ENCODE data around the gene CCKAR. TPM values are rescaled to one million over a fixed set of nuclear protein-coding genes. Genes with fewer than 3 reads are reported as not detected.

CCKAR gene
- total and polyA plus RNA-seq, 2 donors from 2014 or later, result 0.22 TPM; not detected in 1

DNA sequence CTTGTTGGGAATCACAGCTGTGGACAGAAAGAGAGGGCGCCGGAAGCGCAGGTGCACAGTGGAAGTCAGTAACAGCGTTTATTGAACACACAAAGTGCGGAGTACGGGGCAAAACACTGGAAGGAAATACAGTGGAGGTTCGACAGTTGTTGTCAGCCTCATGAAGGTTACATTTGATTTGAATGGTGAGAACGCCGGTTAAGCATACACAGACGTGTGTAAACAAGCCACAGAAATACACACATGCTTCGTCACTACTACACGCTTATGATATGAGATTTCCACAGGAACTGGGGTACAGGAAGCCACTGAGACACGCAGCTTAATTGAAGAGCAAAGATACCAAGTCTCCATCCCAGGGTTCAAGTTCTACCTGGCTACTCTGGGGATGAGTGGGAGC is 12.0 kb downstream of the CCKAR start:
- H3K9me3 ChIP-seq (ENCODE audit: control insufficient read depth in 2 of 3, insufficient read depth in 1 of 3, low read length in 3 of 3), result no peaks in the 10 kb centered on the region
- H3K36me3 ChIP-seq (ENCODE audit: control insufficient read depth in 2 of 3, insufficient read depth in 3 of 3, low read length in 3 of 3), result no peaks in the 10 kb centered on the region
- H3K4me1 ChIP-seq (ENCODE audit: control insufficient read depth in 2 of 3, insufficient read depth in 2 of 3, low read depth in 1 of 3, low read length in 3 of 3), result no peaks in the 10 kb centered on the region
- TF ChIP-seq CTCF (IDR thresholded peaks at IDR 0.05; ENCODE audit: borderline replicate concordance, extremely low read depth, insufficient read depth), result no peak
- DNase-seq, result no peak
- FAIRE-seq, result no peak
- no peak overlapping the region for H3K9ac ChIP-seq (ENCODE audit: low read length in 3 of 3)
- no peak overlapping the region for H3K27ac ChIP-seq (ENCODE audit: low read depth in 2 of 2, low read length in 2 of 2)
- H3K4me3 ChIP-seq (ENCODE audit: low read length in 3 of 3), result no peak overlapping the region
- intact Hi-C loops (cut with DNase I), result no loop called here
- H3K27me3 ChIP-seq (ENCODE audit: control insufficient read depth, insufficient read depth, low read length), result no peaks in the 10 kb centered on the region

DNA sequence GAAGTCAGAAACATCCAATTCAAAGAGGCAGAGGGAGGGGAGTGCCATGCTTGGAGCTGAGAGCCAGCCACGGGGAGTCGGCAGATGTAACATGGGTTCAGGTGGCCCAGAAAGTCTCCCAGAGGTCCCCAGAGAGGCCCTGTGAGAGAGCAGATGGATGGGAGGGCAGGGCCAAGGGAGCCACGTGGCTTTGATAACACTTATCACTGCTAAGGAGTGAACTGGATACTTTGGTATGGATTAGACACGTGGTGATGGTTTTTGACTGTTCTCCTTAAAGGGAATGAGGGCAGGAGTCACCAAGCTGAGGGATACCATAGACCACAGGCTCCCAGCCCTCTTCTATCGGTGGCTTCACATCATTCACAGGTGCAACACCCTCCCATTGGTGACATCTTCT is 13.7 kb downstream of the CCKAR start:
- DNase-seq (no peak), FAIRE-seq (no peak)
- Histone ChIP-seq H3K4me1 (ENCODE audit: control insufficient read depth in 2 of 3, insufficient read depth in 2 of 3, low read depth in 1 of 3, low read length in 3 of 3) (no peaks in the 10 kb centered on the region), H3K9ac (ENCODE audit: low read length in 3 of 3) (no peak overlapping the region), H3K9me3 (ENCODE audit: control insufficient read depth in 2 of 3, insufficient read depth in 1 of 3, low read length in 3 of 3) (no peaks in the 10 kb centered on the region), H3K36me3 (ENCODE audit: control insufficient read depth in 2 of 3, insufficient read depth in 3 of 3, low read length in 3 of 3) (no peaks in the 10 kb centered on the region), H3K4me3 (ENCODE audit: low read length in 3 of 3) (no peak overlapping the region), H3K27me3 (ENCODE audit: control insufficient read depth, insufficient read depth, low read length) (no peaks in the 10 kb centered on the region), H3K27ac (ENCODE audit: low read depth in 2 of 2, low read length in 2 of 2) (no peak overlapping the region)
- intact Hi-C loops (cut with DNase I), result no loop called here
- no peak for TF ChIP-seq CTCF (IDR thresholded peaks at IDR 0.05; ENCODE audit: borderline replicate concordance, extremely low read depth, insufficient read depth)

- H3K9me3 ChIP-seq (ENCODE audit: control insufficient read depth in 2 of 3, insufficient read depth in 1 of 3, low read length in 3 of 3), result no peaks in the 10 kb centered on the region
- no peak overlapping the region for H3K27ac ChIP-seq (ENCODE audit: low read depth in 2 of 2, low read length in 2 of 2)
- DNase-seq, result no peak
- H3K36me3 ChIP-seq (ENCODE audit: control insufficient read depth in 2 of 3, insufficient read depth in 3 of 3, low read length in 3 of 3), result no peaks in the 10 kb centered on the region
- no peak for FAIRE-seq
- intact Hi-C loops (cut with DNase I), result no loop called here
- H3K9ac ChIP-seq (ENCODE audit: low read length in 3 of 3), result no peak overlapping the region
- no peak for TF ChIP-seq CTCF (IDR thresholded peaks at IDR 0.05; ENCODE audit: borderline replicate concordance, extremely low read depth, insufficient read depth)
- H3K27me3 ChIP-seq (ENCODE audit: control insufficient read depth, insufficient read depth, low read length), result no peaks in the 10 kb centered on the region
- H3K4me3 ChIP-seq (ENCODE audit: low read length in 3 of 3), result no peak overlapping the region
- H3K4me1 ChIP-seq (ENCODE audit: control insufficient read depth in 2 of 3, insufficient read depth in 2 of 3, low read depth in 1 of 3, low read length in 3 of 3), result no peaks in the 10 kb centered on the region
Observed at GRCh38 chr4:26475716-26476115, 14.6 kb downstream of the CCKAR start.

DNA sequence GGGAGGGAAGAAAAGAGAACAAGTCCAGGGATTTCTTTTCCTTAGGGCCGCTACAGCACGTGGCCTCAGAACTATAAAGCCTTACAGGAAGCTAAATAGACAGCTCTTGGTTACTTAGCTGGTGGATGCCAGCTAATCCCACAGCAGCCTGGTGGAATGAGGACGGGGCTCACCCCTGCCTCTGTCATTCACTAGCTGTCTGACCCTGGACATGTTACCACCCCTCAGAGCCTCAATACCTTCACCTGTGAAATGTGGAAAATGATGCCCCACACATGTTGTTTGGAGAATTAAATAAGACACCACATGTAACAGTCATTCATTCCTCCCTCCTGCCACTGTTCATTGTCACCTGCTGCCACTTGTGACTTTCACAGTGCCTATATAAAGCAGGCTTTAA is 15.7 kb downstream of the CCKAR start:
- H3K9me3 ChIP-seq (ENCODE audit: control insufficient read depth in 2 of 3, insufficient read depth in 1 of 3, low read length in 3 of 3), result no peaks in the 10 kb centered on the region
- no peaks in the 10 kb centered on the region for H3K36me3 ChIP-seq (ENCODE audit: control insufficient read depth in 2 of 3, insufficient read depth in 3 of 3, low read length in 3 of 3)
- no peak for DNase-seq
- no peaks in the 10 kb centered on the region for H3K4me1 ChIP-seq (ENCODE audit: control insufficient read depth in 2 of 3, insufficient read depth in 2 of 3, low read depth in 1 of 3, low read length in 3 of 3)
- no peak for FAIRE-seq
- intact Hi-C loops (cut with DNase I), result no loop called here
- no peak overlapping the region for H3K27ac ChIP-seq (ENCODE audit: low read depth in 2 of 2, low read length in 2 of 2)
- no peak overlapping the region for H3K4me3 ChIP-seq (ENCODE audit: low read length in 3 of 3)
- no peak overlapping the region for H3K9ac ChIP-seq (ENCODE audit: low read length in 3 of 3)
- H3K27me3 ChIP-seq (ENCODE audit: control insufficient read depth, insufficient read depth, low read length), result no peaks in the 10 kb centered on the region
- no peak for TF ChIP-seq CTCF (IDR thresholded peaks at IDR 0.05; ENCODE audit: borderline replicate concordance, extremely low read depth, insufficient read depth)

Data from kidney (tissue), 14 donors.